GM12878 (cell line): ENCODE measurements around the gene SPCS2. TPM values are rescaled to one million over a fixed set of nuclear protein-coding genes. Genes with fewer than 3 reads are reported as not detected.

Source experiments
- CHD4 ChIP-seq: fragments of 200-600 bp; sonication (generic); IDR thresholded peaks from 2 replicates; pipeline ENCODE4 v1.6.1; 2016; ENCODE audit warnings: mild to moderate bottlenecking
- E2F8 ChIP-seq: fragments of 450-650 bp; IDR thresholded peaks from 2 replicates; pipeline ENCODE4 v1.6.1; 2018; ENCODE audit warnings: mild to moderate bottlenecking, low read depth, moderate library complexity; ENCODE audit not compliant: partially characterized antibody
- EED ChIP-seq: sonication (generic); IDR thresholded peaks from 2 replicates; pipeline ENCODE4 v1.6.1; 2016; ENCODE audit warnings: antibody characterized with exemption, low read depth
- MEF2A ChIP-seq: IDR thresholded peaks from 2 replicates; pipeline ENCODE4 v1.6.1; 2011; ENCODE audit warnings: low read depth, mild to moderate bottlenecking, low read length, moderate library complexity; ENCODE audit not compliant: insufficient read depth
- NFYB ChIP-seq: IDR thresholded peaks from 2 replicates; pipeline ENCODE4 v1.6.1; 2011; ENCODE audit warnings: low read depth, mild to moderate bottlenecking, low read length, improper control_type of control experiment, moderate library complexity; ENCODE audit not compliant: insufficient read depth
- PAX8 ChIP-seq: fragments of 450-650 bp; IDR thresholded peaks from 2 replicates; pipeline ENCODE4 v1.6.1; 2017; ENCODE audit warnings: mild to moderate bottlenecking, moderate library complexity
- POLR2AphosphoS5 ChIP-seq: IDR thresholded peaks from 2 replicates; pipeline ENCODE4 v1.6.1; 2011; ENCODE audit warnings: mild to moderate bottlenecking, low read length, inconsistent platforms
- SIX5 ChIP-seq: IDR thresholded peaks from 2 replicates; pipeline ENCODE4 v1.6.1; 2011; ENCODE audit warnings: mild to moderate bottlenecking, low read depth, low read length, moderate library complexity; ENCODE audit not compliant: severe bottlenecking
- ZBTB11 ChIP-seq: fragments of 450-650 bp; formaldehyde crosslinking; IDR thresholded peaks from 2 replicates; pipeline ENCODE4 v1.5.0; 2022; ENCODE audit warnings: mild to moderate bottlenecking, missing genetic modification characterization
- ZNF274 ChIP-seq: IDR thresholded peaks from one replicate; pipeline ENCODE4 v1.8.0; 2011; ENCODE audit not compliant: insufficient read length, insufficient read depth
- ZNF384 ChIP-seq: IDR thresholded peaks from 2 replicates; pipeline ENCODE4 v1.6.1; 2012; ENCODE audit warnings: low read depth, mild to moderate bottlenecking, low read length, improper control_type of control experiment, borderline replicate concordance
- polyA plus RNA-seq, 11 experiments: library from polyadenylated mRNA; depleted of rRNA in 4 of 11; unstranded in 6 of 11; stranded (reverse) in 5 of 11; fragments of >200 nt; fragmentation: Nextera tagmentation in 4 of 11; fragmentation: Illumina TruSeq in 1 of 11; extraction: Ambion mirVana in 4 of 11; extraction: Trizol in 1 of 11; gene quantifications; 1 replicate in 1 of 11; 2 replicates in 10 of 11; pipeline versions ENCODE4 v1.2.1 to v1.2.3, GENCODE V29; 2011 to 2016; ENCODE audit warnings: inconsistent platforms in 2 of 11, missing spikeins in 2 of 11, low read depth in 1 of 11
- total RNA-seq, 4 experiments: library from RNA; depleted of rRNA in 3 of 4; stranded (reverse); fragments of >200 nt in 3 of 4; fragmentation: Illumina TruSeq in 1 of 4; extraction: Trizol in 1 of 4; gene quantifications; 2 replicates each; pipeline versions ENCODE4 v1.2.1 to v1.2.3, GENCODE V29; 2013 to 2021

Gene SPCS2
- total and polyA plus RNA-seq, 10 of the 15 experiments (the other 5 are each of a cell fraction or from before 2014, with no cell fraction given), result 40.7 to 661 (median 192) TPM

GRCh38 chr11:74971424-74971823, 22.4 kb downstream of the SPCS2 start (continued):
- TF ChIP-seq ZBTB11 (CRISPR knock-in tag) (no peak), E2F8 (no peak), ZNF384 (no peak), POLR2AphosphoS5 (no peak), MEF2A (no peak), EED (no peak), NFYB (no peak), SIX5 (no peak), ZNF274 (no peak), PAX8 (no peak), CHD4 (no peak)
